ENCODE measurements around the gene TRIM47. TPM values are rescaled to one million over a fixed set of nuclear protein-coding genes. Genes with fewer than 3 reads are reported as not detected.

TRIM47 gene
- total and polyA plus RNA-seq, 2 of the 13 experiments (the other 11 are each of a cell fraction or from before 2014, with no cell fraction given), result 33.5 to 82.0 TPM

DNA sequence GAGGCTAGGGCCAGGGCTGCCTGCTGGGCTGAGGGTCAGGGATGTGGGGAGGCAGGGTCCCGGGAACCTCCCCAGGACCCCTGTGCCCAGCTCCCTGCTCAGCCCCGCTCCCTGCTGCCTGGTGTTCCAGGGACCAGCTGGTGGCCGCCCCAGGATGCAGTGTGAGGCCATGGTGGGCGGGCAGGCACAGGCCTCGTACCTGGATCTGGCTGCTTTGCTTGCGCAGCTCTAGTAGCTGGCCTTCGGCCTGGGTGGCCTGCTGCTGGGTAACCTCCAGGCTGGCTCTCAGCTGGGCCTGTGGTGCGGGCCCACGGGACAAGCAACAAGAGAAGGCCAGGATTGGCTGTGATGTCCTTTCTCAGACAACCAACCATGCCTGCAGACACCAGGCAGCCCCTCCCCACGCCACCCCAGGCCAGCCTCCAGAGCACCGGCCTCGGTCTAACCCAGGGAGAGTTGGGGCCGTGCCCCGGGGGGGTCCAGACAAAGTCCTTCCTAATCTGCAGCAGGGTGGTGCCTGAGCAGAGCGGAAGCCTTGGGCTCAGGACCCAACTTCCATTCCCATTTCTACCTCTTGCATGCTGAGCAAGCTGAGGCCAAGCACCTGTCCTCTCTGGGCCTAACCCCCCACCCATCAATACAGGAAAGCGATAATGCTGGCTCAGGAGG is 14.3 kb upstream of the TRIM47 start (continued):
- TF ChIP-seq, protein P1, sequence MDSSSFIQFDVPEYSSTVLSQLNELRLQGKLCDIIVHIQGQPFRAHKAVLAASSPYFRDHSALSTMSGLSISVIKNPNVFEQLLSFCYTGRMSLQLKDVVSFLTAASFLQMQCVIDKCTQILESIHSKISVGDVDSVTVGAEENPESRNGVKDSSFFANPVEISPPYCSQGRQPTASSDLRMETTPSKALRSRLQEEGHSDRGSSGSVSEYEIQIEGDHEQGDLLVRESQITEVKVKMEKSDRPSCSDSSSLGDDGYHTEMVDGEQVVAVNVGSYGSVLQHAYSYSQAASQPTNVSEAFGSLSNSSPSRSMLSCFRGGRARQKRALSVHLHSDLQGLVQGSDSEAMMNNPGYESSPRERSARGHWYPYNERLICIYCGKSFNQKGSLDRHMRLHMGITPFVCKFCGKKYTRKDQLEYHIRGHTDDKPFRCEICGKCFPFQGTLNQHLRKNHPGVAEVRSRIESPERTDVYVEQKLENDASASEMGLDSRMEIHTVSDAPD (CRISPR knock-in tag; IDR thresholded peaks at IDR 0.05), result peak; percentile 46; the same call in 1 of the 2 replicates
- no peak for TF ChIP-seq ZNF207 (IDR thresholded peaks at IDR 0.05; ENCODE audit: borderline replicate concordance)
- TF ChIP-seq SAP130 (CRISPR knock-in tag; IDR thresholded peaks at IDR 0.05; ENCODE audit: low read depth), result peak; percentile 70
- 0 out of 2 replicates have a peak, but pooled peaks have one; percentile 12 for TF ChIP-seq STAG1 (CRISPR knock-in tag; IDR thresholded peaks at IDR 0.05)
- TF ChIP-seq NCOA5 (CRISPR knock-in tag; IDR thresholded peaks at IDR 0.05), result no peak
- TF ChIP-seq KMT2B (CRISPR knock-in tag; IDR thresholded peaks at IDR 0.05), result 0 out of 2 replicates have a peak, but pooled peaks have one; percentile 15
- TF ChIP-seq, protein P2, sequence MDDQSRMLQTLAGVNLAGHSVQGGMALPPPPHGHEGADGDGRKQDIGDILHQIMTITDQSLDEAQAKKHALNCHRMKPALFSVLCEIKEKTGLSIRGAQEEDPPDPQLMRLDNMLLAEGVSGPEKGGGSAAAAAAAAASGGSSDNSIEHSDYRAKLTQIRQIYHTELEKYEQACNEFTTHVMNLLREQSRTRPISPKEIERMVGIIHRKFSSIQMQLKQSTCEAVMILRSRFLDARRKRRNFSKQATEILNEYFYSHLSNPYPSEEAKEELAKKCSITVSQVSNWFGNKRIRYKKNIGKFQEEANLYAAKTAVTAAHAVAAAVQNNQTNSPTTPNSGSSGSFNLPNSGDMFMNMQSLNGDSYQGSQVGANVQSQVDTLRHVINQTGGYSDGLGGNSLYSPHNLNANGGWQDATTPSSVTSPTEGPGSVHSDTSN (CRISPR knock-in tag; IDR thresholded peaks at IDR 0.05; ENCODE audit: borderline replicate concordance), result no peak; the same call in 1 of the 2 replicates
- TF ChIP-seq MED1 (CRISPR knock-in tag; IDR thresholded peaks at IDR 0.05), result peak; percentile 62
- TF ChIP-seq, protein P3, sequence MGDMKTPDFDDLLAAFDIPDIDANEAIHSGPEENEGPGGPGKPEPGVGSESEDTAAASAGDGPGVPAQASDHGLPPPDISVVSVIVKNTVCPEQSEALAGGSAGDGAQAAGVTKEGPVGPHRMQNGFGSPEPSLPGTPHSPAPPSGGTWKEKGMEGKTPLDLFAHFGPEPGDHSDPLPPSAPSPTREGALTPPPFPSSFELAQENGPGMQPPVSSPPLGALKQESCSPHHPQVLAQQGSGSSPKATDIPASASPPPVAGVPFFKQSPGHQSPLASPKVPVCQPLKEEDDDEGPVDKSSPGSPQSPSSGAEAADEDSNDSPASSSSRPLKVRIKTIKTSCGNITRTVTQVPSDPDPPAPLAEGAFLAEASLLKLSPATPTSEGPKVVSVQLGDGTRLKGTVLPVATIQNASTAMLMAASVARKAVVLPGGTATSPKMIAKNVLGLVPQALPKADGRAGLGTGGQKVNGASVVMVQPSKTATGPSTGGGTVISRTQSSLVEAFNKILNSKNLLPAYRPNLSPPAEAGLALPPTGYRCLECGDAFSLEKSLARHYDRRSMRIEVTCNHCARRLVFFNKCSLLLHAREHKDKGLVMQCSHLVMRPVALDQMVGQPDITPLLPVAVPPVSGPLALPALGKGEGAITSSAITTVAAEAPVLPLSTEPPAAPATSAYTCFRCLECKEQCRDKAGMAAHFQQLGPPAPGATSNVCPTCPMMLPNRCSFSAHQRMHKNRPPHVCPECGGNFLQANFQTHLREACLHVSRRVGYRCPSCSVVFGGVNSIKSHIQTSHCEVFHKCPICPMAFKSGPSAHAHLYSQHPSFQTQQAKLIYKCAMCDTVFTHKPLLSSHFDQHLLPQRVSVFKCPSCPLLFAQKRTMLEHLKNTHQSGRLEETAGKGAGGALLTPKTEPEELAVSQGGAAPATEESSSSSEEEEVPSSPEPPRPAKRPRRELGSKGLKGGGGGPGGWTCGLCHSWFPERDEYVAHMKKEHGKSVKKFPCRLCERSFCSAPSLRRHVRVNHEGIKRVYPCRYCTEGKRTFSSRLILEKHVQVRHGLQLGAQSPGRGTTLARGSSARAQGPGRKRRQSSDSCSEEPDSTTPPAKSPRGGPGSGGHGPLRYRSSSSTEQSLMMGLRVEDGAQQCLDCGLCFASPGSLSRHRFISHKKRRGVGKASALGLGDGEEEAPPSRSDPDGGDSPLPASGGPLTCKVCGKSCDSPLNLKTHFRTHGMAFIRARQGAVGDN (CRISPR knock-in tag; IDR thresholded peaks at IDR 0.05), result peak; percentile 91
- peak; percentile 34; the same call in 1 of the 2 replicates for TF ChIP-seq ZNF232 (CRISPR knock-in tag; IDR thresholded peaks at IDR 0.05; ENCODE audit: borderline replicate concordance)
- TF ChIP-seq TGIF2 (CRISPR knock-in tag; IDR thresholded peaks at IDR 0.05), result peak; percentile 65; the same call in 1 of the 2 replicates
- TF ChIP-seq, protein P4, sequence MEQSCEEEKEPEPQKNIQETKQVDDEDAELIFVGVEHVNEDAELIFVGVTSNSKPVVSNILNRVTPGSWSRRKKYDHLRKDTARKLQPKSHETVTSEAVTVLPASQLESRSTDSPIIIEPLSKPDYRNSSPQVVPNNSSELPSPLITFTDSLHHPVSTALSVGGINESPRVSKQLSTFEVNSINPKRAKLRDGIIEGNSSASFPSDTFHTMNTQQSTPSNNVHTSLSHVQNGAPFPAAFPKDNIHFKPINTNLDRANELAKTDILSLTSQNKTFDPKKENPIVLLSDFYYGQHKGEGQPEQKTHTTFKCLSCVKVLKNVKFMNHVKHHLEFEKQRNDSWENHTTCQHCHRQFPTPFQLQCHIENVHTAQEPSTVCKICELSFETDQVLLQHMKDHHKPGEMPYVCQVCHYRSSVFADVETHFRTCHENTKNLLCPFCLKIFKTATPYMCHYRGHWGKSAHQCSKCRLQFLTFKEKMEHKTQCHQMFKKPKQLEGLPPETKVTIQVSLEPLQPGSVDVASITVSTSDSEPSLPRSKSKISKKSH (CRISPR knock-in tag; IDR thresholded peaks at IDR 0.05; ENCODE audit: borderline replicate concordance), result 0 out of 2 replicates have a peak, but pooled peaks have one; percentile 9
- TF ChIP-seq, protein P5, sequence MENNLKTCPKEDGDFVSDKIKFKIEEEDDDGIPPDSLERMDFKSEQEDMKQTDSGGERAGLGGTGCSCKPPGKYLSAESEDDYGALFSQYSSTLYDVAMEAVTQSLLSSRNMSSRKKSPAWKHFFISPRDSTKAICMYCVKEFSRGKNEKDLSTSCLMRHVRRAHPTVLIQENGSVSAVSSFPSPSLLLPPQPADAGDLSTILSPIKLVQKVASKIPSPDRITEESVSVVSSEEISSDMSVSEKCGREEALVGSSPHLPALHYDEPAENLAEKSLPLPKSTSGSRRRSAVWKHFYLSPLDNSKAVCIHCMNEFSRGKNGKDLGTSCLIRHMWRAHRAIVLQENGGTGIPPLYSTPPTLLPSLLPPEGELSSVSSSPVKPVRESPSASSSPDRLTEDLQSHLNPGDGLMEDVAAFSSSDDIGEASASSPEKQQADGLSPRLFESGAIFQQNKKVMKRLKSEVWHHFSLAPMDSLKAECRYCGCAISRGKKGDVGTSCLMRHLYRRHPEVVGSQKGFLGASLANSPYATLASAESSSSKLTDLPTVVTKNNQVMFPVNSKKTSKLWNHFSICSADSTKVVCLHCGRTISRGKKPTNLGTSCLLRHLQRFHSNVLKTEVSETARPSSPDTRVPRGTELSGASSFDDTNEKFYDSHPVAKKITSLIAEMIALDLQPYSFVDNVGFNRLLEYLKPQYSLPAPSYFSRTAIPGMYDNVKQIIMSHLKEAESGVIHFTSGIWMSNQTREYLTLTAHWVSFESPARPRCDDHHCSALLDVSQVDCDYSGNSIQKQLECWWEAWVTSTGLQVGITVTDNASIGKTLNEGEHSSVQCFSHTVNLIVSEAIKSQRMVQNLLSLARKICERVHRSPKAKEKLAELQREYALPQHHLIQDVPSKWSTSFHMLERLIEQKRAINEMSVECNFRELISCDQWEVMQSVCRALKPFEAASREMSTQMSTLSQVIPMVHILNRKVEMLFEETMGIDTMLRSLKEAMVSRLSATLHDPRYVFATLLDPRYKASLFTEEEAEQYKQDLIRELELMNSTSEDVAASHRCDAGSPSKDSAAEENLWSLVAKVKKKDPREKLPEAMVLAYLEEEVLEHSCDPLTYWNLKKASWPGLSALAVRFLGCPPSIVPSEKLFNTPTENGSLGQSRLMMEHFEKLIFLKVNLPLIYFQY (CRISPR knock-in tag; IDR thresholded peaks at IDR 0.05; ENCODE audit: borderline replicate concordance), result peak; percentile 47
- TF ChIP-seq MXD4 (CRISPR knock-in tag; IDR thresholded peaks at IDR 0.05), result 0 out of 2 replicates have a peak, but pooled peaks have one; percentile 40
- no peak; the same call in 1 of the 2 replicates for TF ChIP-seq ZNF761 (CRISPR knock-in tag; conservative IDR thresholded peaks at IDR 0.05)
- TF ChIP-seq ZFP1 (CRISPR knock-in tag; IDR thresholded peaks at IDR 0.05), result peak; percentile 75; the same call in 1 of the 2 replicates
- TF ChIP-seq ZNF709 (CRISPR knock-in tag; IDR thresholded peaks at IDR 0.05), result peak; percentile 58; the same call in 1 of the 2 replicates

Measured in HepG2 (cell line).